ENCODE results near the gene ENDOD1. TPM values are rescaled to one million over a fixed set of nuclear protein-coding genes. Genes with fewer than 3 reads are reported as not detected.

Gene ENDOD1
- 20.1 and 23.4 TPM in 2 replicates for total RNA-seq

GRCh38 chr11:95089620-95090542, at the start of gene ENDOD1:
TSS of gene ENDOD1 (plus strand) at chr11:95089846. CDS start at chr11:95089928, 82 bp downstream.

GRCh38 chr11:95049122-95049521, 40.5 kb upstream of the ENDOD1 start, which contains the start of gene KDM4F:
TSS of gene KDM4F (plus strand) at chr11:95049422.

GRCh38 chr11:95066716-95067038, 23.0 kb upstream of the ENDOD1 start, which contains the start of gene SRSF8:
TSS of gene SRSF8 (plus strand) at chr11:95066919. CDS start at chr11:95067227, 308 bp downstream.

Other genes with a start within 250 kb of the ENDOD1 start
- 36.6 and 44.2 TPM in 2 replicates for gene CWC15, start 116.3 kb upstream of the ENDOD1 start, total RNA-seq
- gene KDM4D, start 116.1 kb upstream of the ENDOD1 start, total RNA-seq = 2.1 and 2.7 TPM in 2 replicates
- gene KDM4E, start 64.6 kb upstream of the ENDOD1 start, total RNA-seq = not detected in 2 replicates
- not detected in 2 replicates for gene KDM4F, start 40.4 kb upstream of the ENDOD1 start, total RNA-seq
- gene SRSF8, start 22.9 kb upstream of the ENDOD1 start, total RNA-seq = 13.7 and 17.0 TPM in 2 replicates
- 3.9 and 5.0 TPM in 2 replicates for gene SESN3, start 141.4 kb downstream of the ENDOD1 start, total RNA-seq